HEK293 (cell line): ENCODE data around the gene GDPD5.

Source experiments
- CTCF ChIP-seq: fragments of 450-650 bp; formaldehyde crosslinking; IDR thresholded peaks from 2 replicates; pipeline ENCODE4 v1.5.1; 2016; ENCODE audit warnings: missing biosample characterization, missing genetic modification characterization
- FEZF1 ChIP-seq: fragments of 450-650 bp; formaldehyde crosslinking; IDR thresholded peaks from 2 replicates; pipeline ENCODE4 v1.5.1; 2016; ENCODE audit warnings: missing biosample characterization, missing genetic modification characterization
- OSR2 ChIP-seq: fragments of 450-650 bp; formaldehyde crosslinking; IDR thresholded peaks from 2 replicates; pipeline ENCODE4 v1.5.1; 2016; ENCODE audit warnings: missing biosample characterization, missing genetic modification characterization
- ZNF221 ChIP-seq: fragments of 450-650 bp; formaldehyde crosslinking; IDR thresholded peaks from 2 replicates; pipeline ENCODE4 v1.5.1; 2017; ENCODE audit warnings: missing biosample characterization, missing genetic modification characterization, borderline replicate concordance
- ZNF561 ChIP-seq: fragments of 450-650 bp; IDR thresholded peaks from 2 replicates; pipeline ENCODE4 v1.5.1; 2018; ENCODE audit warnings: missing biosample characterization, missing genetic modification characterization, borderline replicate concordance
- ZNF76 ChIP-seq: fragments of 450-650 bp; formaldehyde crosslinking; IDR thresholded peaks from 2 replicates; pipeline ENCODE4; 2016; ENCODE audit warnings: low read depth, missing biosample characterization, missing genetic modification characterization, borderline replicate concordance
- ZNF785 ChIP-seq: fragments of 450-650 bp; formaldehyde crosslinking; IDR thresholded peaks from 2 replicates; pipeline ENCODE4 v1.5.1; 2016; ENCODE audit warnings: missing biosample characterization, missing genetic modification characterization
- ZNF837 ChIP-seq: fragments of 450-650 bp; formaldehyde crosslinking; IDR thresholded peaks from 2 replicates; pipeline ENCODE4 v1.5.1; 2016; ENCODE audit warnings: missing biosample characterization, missing genetic modification characterization
- TF ChIP-seq, protein P1 (sequence below): fragments of 450-650 bp; formaldehyde crosslinking; IDR thresholded peaks from 2 replicates; pipeline ENCODE4 v1.5.1; 2016; ENCODE audit warnings: missing biosample characterization, missing genetic modification characterization
- TF ChIP-seq, protein P2 (sequence below): fragments of 450-650 bp; formaldehyde crosslinking; IDR thresholded peaks from 2 replicates; pipeline ENCODE4 v1.5.1; 2017; ENCODE audit warnings: missing biosample characterization, missing genetic modification characterization

GRCh38 chr11:75523189-75523588, 2.6 kb downstream of the GDPD5 start:
- TF ChIP-seq ZNF785 (tag by site-specific recombination), result no peak
- no peak for TF ChIP-seq CTCF (tag by site-specific recombination)
- TF ChIP-seq, protein P1, sequence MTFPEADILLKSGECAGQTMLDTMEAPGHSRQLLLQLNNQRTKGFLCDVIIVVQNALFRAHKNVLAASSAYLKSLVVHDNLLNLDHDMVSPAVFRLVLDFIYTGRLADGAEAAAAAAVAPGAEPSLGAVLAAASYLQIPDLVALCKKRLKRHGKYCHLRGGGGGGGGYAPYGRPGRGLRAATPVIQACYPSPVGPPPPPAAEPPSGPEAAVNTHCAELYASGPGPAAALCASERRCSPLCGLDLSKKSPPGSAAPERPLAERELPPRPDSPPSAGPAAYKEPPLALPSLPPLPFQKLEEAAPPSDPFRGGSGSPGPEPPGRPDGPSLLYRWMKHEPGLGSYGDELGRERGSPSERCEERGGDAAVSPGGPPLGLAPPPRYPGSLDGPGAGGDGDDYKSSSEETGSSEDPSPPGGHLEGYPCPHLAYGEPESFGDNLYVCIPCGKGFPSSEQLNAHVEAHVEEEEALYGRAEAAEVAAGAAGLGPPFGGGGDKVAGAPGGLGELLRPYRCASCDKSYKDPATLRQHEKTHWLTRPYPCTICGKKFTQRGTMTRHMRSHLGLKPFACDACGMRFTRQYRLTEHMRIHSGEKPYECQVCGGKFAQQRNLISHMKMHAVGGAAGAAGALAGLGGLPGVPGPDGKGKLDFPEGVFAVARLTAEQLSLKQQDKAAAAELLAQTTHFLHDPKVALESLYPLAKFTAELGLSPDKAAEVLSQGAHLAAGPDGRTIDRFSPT (tag by site-specific recombination), result no peak
- no peak for TF ChIP-seq ZNF837 (tag by site-specific recombination)
- TF ChIP-seq ZNF221, result no peak
- TF ChIP-seq, protein P2, sequence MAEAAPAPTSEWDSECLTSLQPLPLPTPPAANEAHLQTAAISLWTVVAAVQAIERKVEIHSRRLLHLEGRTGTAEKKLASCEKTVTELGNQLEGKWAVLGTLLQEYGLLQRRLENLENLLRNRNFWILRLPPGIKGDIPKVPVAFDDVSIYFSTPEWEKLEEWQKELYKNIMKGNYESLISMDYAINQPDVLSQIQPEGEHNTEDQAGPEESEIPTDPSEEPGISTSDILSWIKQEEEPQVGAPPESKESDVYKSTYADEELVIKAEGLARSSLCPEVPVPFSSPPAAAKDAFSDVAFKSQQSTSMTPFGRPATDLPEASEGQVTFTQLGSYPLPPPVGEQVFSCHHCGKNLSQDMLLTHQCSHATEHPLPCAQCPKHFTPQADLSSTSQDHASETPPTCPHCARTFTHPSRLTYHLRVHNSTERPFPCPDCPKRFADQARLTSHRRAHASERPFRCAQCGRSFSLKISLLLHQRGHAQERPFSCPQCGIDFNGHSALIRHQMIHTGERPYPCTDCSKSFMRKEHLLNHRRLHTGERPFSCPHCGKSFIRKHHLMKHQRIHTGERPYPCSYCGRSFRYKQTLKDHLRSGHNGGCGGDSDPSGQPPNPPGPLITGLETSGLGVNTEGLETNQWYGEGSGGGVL, result no peak
- no peak for TF ChIP-seq FEZF1 (tag by site-specific recombination)
- no peak for TF ChIP-seq ZNF561 (tag by site-specific recombination)
- no peak for TF ChIP-seq OSR2 (tag by site-specific recombination)
- no peak for TF ChIP-seq ZNF76 (tag by site-specific recombination)
